Measurements from ENCODE around the gene KLHDC10. TPM values are rescaled to one million over a fixed set of nuclear protein-coding genes. Genes with fewer than 3 reads are reported as not detected.

KLHDC10 gene
- total and polyA plus RNA-seq, 2 of the 13 experiments (the other 11 are each of a cell fraction or from before 2014, with no cell fraction given): 11.9 to 21.6 TPM

- TF ChIP-seq KIAA2018 (CRISPR knock-in tag; IDR thresholded peaks at IDR 0.05; ENCODE audit: borderline replicate concordance): no peak
- TF ChIP-seq SMAD3 (CRISPR knock-in tag; IDR thresholded peaks at IDR 0.05): peak; percentile 70
- peak; percentile 86 for TF ChIP-seq ZFP91 (CRISPR knock-in tag; IDR thresholded peaks at IDR 0.05; ENCODE audit: borderline replicate concordance)
- no peak for TF ChIP-seq ZBTB21 (CRISPR knock-in tag; IDR thresholded peaks at IDR 0.05)
- peak; percentile 43; the same call in 1 of the 2 replicates for TF ChIP-seq GFI1 (CRISPR knock-in tag; IDR thresholded peaks at IDR 0.05; ENCODE audit: borderline replicate concordance)
- no peak for TF ChIP-seq HDAC6 (IDR thresholded peaks at IDR 0.05; ENCODE audit: low read depth, low read length)
- no peak for TF ChIP-seq GATA4 (IDR thresholded peaks at IDR 0.05; ENCODE audit: borderline replicate concordance, low read depth)
- peak; percentile 71; the same call in 1 of the 2 replicates for TF ChIP-seq ZNF770 (CRISPR knock-in tag; IDR thresholded peaks at IDR 0.05)
- no peak for TF ChIP-seq ZNF616 (CRISPR knock-in tag; IDR thresholded peaks at IDR 0.05; ENCODE audit: low read depth)
- no peak for TF ChIP-seq ZNF773 (CRISPR knock-in tag; IDR thresholded peaks at IDR 0.05; ENCODE audit: borderline replicate concordance)
- TF ChIP-seq, protein P1, sequence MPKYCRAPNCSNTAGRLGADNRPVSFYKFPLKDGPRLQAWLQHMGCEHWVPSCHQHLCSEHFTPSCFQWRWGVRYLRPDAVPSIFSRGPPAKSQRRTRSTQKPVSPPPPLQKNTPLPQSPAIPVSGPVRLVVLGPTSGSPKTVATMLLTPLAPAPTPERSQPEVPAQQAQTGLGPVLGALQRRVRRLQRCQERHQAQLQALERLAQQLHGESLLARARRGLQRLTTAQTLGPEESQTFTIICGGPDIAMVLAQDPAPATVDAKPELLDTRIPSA (CRISPR knock-in tag; IDR thresholded peaks at IDR 0.05; ENCODE audit: borderline replicate concordance): no peak
- peak; percentile 18 to 44; a peak in 3 of 4 replicates for TF ChIP-seq EP300 (IDR thresholded peaks at IDR 0.05; ENCODE audit: low read depth in 2 of 2, low read length in 2 of 2)
- TF ChIP-seq EP300 (CRISPR knock-in tag; IDR thresholded peaks at IDR 0.05; ENCODE audit: borderline replicate concordance): no peak
- TF ChIP-seq PHF8 (CRISPR knock-in tag; IDR thresholded peaks at IDR 0.05): peak; percentile 79
- no peak for TF ChIP-seq ZNF264 (CRISPR knock-in tag; IDR thresholded peaks at IDR 0.05)
- TF ChIP-seq ZNF619 (CRISPR knock-in tag; IDR thresholded peaks at IDR 0.05): no peak
Measured at GRCh38 chr7:130069978-130070860, at the start of gene KLHDC10 (continued).
